Stimulated activated CD8-positive, alpha-beta memory T cell treated with anti-CD3 and anti-CD28 coated beads, Interleukin-12 subunit alpha, Interleukin-12 subunit beta, amount 100 ng/mL, for 24 hours (primary cell): ENCODE data around the gene TPPP3.

ENCODE experiments used
- DNase-seq: peaks from one replicate; pipeline ENCODE4 v3.0.0-alpha.2; 2020; ENCODE audit errors: extremely low read depth

The TPPP3 gene

DNA sequence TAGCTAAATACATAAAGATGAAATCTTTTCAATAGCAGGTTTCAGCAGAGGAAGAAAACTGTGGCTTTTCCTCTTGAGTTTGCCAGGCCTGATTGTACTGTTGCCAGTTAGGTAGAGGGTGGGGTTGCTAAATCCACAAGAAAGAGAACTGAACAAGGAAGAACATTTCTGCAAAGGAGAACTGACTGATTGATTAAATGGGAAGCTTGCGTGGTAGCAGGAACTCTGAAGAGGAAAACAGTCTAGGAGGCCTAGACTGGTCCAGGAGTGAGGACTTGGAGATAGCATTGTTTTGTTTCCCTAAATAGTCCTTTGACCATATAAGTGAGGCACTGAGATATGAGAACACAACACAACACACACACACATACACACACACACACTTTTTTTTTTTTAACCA lies 47.9 kb downstream of the TPPP3 start:
- DNase-seq: no peak

DNA sequence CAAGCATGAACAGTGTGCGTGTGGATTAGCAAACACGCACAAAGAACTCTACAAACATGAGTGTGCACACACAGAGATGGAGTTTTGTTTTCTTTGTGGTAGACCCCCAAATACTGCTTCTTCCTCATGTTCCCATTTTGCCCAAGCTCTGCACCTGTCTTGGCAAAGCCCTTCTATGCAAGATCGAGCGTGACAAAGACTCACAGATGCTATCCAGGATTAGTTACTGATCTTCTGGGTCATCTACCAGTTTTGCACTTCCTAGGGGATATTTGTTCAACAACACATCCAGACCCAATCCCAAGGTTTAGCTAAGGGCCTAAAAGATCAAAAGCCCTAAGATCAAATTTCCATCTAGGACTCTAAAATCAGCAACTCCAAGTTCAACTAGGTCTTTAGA lies 50.7 kb downstream of the TPPP3 start:
- DNase-seq: no peak

DNA sequence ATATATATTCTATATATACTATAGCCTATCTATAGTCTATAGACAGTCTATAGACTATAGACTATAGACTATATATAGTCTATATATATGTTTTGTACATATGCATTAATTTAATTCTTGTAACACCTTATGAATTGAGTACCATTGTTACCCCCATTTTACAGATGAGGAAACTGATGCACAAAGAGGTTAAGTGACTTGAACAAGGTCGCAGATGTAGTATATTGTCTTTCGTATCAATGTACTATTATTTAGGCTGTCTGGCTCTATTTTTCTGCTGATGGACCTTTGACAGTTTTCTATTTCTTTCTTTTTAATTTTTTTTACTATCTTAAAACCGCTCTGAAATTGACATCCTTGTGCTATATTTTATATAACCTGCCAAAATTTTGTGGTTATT lies 52.0 kb downstream of the TPPP3 start:
- no peak for DNase-seq
